ENCODE measurements around the gene STIM2.

Gene STIM2

GRCh38 chr4:27003642-27004113 is 143.0 kb downstream of the STIM2 start:
- no peak for DNase-seq
- no peak overlapping the region for H3K4me3 ChIP-seq (ENCODE audit: low read depth, low read length)

GRCh38 chr4:27005501-27005900 is 144.9 kb downstream of the STIM2 start:
- H3K36me3 ChIP-seq = 0 out of 2 replicates have a peak, but pooled peaks cover 3% of the 10 kb centered on the region
- no peak overlapping the region for H3K4me3 ChIP-seq (ENCODE audit: low read depth, low read length)
- no peaks in the 10 kb centered on the region for H3K27me3 ChIP-seq
- H3K9me3 ChIP-seq = no peaks in the 10 kb centered on the region
- TF ChIP-seq CTCF (IDR thresholded peaks at IDR 0.05; ENCODE audit: low read depth, low read length) = no peak
- no peaks in the 10 kb centered on the region for H3K4me1 ChIP-seq
- no peak for DNase-seq

More at GRCh38 chr4:27003642-27004113, 143.0 kb downstream of the STIM2 start:
- Histone ChIP-seq H3K36me3 (no peaks in the 10 kb centered on the region), H3K4me1 (no peaks in the 10 kb centered on the region), H3K9me3 (no peaks in the 10 kb centered on the region), H3K27me3 (no peaks in the 10 kb centered on the region)
- no peak for TF ChIP-seq CTCF (IDR thresholded peaks at IDR 0.05; ENCODE audit: low read depth, low read length)

- no peak for DNase-seq
- no peak overlapping the region for H3K4me3 ChIP-seq (ENCODE audit: low read depth, low read length)
- no peaks in the 10 kb centered on the region for H3K9me3 ChIP-seq
- H3K27me3 ChIP-seq = no peaks in the 10 kb centered on the region
- TF ChIP-seq CTCF (IDR thresholded peaks at IDR 0.05; ENCODE audit: low read depth, low read length) = no peak
- H3K36me3 ChIP-seq = 0 out of 2 replicates have a peak, but pooled peaks cover 3% of the 10 kb centered on the region
- H3K4me1 ChIP-seq = no peaks in the 10 kb centered on the region
These were observed 145.4 kb downstream of the STIM2 start for GRCh38 chr4:27005905-27006590.

GRCh38 chr4:27006646-27007045 is 146.0 kb downstream of the STIM2 start:
- Histone ChIP-seq H3K27me3 (no peaks in the 10 kb centered on the region), H3K4me3 (ENCODE audit: low read depth, low read length) (no peak overlapping the region), H3K4me1 (no peaks in the 10 kb centered on the region), H3K9me3 (no peaks in the 10 kb centered on the region), H3K36me3 (0 out of 2 replicates have a peak, but pooled peaks cover 3% of the 10 kb centered on the region)
- no peak for DNase-seq
- no peak for TF ChIP-seq CTCF (IDR thresholded peaks at IDR 0.05; ENCODE audit: low read depth, low read length)

GRCh38 chr4:27007507-27007906 is 146.9 kb downstream of the STIM2 start:
- Histone ChIP-seq H3K27me3 (no peaks in the 10 kb centered on the region), H3K4me3 (ENCODE audit: low read depth, low read length) (no peak overlapping the region), H3K4me1 (no peaks in the 10 kb centered on the region), H3K9me3 (no peaks in the 10 kb centered on the region), H3K36me3 (0 out of 2 replicates have a peak, but pooled peaks cover 3% of the 10 kb centered on the region)
- TF ChIP-seq CTCF (IDR thresholded peaks at IDR 0.05; ENCODE audit: low read depth, low read length) = no peak
- no peak for DNase-seq

GRCh38 chr4:27008679-27009078 is 148.0 kb downstream of the STIM2 start:
- 0 out of 2 replicates have a peak, but pooled peaks cover 3% of the 10 kb centered on the region for H3K36me3 ChIP-seq
- no peaks in the 10 kb centered on the region for H3K4me1 ChIP-seq
- TF ChIP-seq CTCF (IDR thresholded peaks at IDR 0.05; ENCODE audit: low read depth, low read length) = no peak

More at GRCh38 chr4:27008679-27009078, 148.0 kb downstream of the STIM2 start:
- H3K4me3 ChIP-seq (ENCODE audit: low read depth, low read length) = no peak overlapping the region
- no peak for DNase-seq
- H3K27me3 ChIP-seq = no peaks in the 10 kb centered on the region
- no peaks in the 10 kb centered on the region for H3K9me3 ChIP-seq

Data from BE2C (cell line).